ENCODE data around the gene AMMECR1L.
"Not testable (repeated sequence)": the region's sequence is repeated elsewhere in the genome, so short reads cannot be mapped to it uniquely, and the experiment has no call there.

AMMECR1L gene

DNA sequence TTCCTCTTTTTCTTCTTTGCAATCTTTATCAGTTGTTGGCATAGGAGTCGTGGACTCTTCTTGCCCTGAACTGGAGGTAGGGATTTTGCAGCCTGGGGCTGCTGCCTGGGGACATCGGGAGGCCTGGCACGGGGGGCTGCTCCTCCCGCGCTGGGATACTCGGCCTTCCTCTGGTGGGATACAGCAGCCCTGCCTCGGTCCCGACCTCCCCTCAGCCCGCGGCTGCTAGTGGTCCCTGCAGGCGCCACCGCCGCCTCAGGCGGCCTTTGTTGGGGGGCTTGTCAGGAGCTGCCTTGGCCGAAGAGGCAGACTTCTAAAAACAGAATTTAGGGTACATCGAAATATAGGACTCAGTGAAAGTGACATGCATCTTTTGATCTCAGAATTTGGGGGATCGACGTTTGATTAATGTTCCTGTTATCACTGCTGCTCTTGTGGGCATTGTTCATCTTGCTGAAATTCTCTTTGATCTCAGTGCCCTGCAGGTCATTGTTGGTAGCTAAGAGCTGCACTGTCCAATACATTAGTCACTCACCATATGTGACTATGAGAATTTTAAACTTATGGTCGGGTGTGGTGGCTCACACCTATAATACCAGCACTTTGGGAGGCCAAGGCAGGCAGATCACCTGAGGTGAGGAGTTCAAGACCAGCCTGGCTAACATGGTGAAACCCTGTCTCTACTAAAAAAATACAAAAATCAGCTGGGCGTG is 44.1 kb downstream of the AMMECR1L start:
- DNase-seq (ENCODE audit: low spot score): no peak

DNA sequence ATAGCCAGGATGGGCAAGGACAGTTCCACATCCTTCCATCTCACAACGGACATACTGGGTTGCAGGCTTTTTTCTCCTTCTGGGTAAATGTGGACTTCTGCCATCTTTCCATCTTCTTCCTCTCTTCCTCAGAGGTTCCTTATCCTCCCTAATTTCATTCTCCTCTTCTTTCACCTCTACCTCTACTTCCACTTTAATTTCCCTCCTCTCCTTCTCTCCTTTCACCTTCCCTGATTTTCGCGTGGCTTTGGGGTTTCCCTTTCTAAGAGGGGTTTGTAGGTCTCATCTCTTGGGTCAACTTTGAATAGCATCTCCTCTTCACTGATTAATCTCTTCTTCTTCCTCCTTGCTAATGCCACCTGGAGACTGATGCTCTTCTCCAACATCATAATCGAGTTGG is 44.9 kb downstream of the AMMECR1L start:
- DNase-seq (ENCODE audit: low spot score): no peak

DNA sequence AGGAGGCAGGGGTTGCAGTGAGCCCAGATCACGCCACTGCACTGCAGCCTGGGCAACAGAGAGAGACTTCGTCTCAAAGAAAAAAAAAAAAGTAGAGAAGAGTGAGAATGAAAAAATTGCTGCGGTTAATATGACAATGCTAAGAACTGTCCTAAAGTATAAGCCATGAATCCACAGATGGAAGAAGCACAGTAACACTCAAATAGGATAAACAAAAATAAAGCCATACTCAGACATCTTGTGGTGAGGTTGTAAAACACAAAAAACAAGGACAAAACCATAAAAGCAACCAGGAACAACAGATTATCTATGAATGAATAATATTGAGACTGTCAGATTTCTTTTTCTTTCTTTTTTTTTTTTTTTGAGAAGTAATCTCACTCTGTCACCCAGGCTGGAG is 50.8 kb downstream of the AMMECR1L start:
- no peak for DNase-seq (ENCODE audit: low spot score)

DNA sequence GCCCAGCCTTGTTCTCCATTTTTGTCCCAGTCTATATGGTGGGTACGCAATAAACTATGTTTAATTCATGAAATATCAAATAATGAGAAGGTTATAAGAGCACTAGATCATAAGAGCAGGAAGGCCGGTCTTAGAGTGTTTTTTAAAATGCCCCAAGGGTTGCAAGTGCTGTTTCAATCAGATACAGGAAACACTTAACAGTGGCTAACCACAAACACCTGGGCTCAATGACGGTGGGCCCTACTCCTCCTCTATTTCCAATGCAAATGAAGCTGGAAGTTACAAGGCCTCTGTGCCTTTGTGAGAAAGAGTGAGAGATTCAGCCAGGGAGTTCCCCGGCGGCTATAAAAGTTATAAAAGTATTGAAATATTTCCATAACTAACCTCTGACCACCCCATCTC is 55.9 kb downstream of the AMMECR1L start:
- no peak for DNase-seq (ENCODE audit: low spot score)

DNA sequence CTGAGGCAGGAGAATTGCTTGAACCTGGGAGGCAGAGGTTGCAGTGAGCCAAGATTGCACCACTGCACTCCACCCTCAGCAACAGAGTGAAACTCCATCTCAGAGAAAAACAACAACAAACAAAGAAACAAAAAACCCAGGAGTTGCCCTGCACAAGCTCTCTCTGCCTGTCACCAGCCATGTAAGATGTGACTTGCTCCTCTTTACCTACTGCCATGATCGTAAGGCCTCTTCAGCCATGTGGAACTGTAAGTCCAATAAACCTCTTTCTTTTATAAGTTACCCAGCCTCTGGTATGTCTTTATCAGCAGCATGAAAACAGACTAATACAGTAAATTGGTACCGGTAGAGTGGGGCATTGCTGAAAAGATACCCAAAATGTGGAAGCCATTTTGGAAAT is 59.0 kb downstream of the AMMECR1L start:
- not testable (repeated sequence) for DNase-seq (ENCODE audit: low spot score)

DNA sequence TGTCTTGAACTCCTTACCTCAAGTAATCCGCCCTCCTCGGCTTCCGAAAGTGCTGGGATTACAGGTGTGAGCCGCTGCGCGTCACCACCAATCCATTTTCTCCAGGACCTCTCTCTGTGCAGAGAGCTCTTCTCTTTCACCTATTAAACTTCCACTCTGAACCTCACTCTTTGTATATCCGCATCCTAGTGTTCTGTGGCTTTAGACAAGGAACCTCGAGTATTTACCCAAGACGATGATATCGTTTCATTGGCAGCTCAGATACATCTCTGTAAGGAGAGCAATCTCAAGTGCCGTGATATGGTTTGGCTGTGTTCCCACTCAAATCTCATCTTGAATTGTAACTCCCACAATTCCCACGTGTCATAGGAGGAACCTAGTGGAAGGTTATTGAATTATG is 59.7 kb downstream of the AMMECR1L start:
- DNase-seq (ENCODE audit: low spot score): no peak

DNA sequence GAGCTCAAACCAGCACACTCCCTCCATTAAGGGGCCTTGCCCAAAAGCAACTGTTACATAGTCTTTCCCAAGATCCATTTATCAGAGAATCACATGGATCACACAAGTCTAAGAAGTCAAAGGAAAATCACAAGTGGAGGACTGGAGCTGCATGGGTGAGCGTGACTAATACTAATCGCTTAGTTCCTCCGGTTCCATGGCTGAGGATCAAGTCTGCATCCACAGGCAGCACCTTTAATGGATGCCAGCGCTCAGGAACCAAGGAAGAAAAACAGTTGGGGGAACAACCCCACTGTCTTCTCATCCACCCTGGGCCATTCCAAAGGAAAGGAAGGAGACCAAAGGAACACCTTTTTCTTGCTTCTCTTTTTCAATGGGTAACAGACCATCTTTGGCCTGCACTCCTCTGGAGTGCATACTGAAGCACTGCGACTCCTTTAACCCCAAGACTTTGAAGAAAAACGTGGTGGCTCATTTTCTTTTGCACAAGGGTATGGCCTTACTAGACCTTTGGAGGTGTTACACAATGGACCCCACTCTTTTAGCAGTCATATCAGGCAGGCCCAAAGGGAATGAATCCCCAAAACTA is 65.6 kb downstream of the AMMECR1L start:
- no peak for DNase-seq (ENCODE audit: low spot score)

DNA sequence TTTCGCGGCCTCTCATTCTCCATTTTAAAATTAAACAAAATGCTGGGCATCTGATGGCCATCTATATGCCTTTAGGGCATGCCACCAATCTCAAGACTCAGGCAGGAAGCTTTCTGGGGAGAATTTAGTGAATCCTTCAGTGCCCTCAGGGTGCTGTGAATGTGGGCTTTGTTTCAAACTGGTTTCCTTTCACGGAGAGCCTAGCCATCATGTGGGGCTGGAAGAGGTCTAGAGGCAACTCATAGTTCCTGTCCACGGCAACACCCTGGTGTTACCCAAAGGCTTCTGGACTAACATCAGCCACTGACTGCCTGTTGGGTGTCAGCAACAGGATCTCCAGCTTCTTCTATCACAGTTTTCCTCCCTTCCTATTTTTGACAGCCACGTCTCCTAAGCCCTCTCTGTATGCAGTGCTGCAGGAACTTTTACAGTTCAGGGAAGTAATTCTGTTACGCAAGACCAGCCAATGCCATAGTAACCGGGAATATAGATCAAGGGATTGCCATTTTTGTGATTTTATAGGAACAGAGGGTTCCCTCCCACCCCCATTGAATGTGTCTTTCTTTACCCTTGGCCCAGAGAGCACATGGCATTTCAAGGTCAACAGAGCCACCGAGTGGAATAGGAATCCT is 66.8 kb downstream of the AMMECR1L start:
- DNase-seq (ENCODE audit: low spot score): no peak

DNA sequence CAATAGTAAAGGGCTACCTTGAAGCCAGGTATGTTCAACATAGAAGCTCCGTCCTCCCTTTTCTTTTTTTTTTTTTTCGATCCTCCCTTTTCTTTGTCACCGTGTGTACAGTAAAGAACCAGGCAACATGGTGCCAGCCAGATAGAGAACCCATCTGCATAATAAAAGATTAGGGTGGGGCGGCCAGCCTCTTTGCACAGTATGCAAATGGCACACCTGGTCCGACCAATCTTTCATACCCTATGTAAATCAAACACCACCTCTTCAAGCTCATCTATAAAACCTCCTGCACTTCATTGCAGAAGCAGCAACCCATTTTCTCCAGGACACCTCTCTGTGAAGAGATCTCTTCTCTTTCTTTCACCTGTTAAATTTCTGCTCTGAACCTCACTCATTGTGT is 67.5 kb downstream of the AMMECR1L start:
- no peak for DNase-seq (ENCODE audit: low spot score)

DNA sequence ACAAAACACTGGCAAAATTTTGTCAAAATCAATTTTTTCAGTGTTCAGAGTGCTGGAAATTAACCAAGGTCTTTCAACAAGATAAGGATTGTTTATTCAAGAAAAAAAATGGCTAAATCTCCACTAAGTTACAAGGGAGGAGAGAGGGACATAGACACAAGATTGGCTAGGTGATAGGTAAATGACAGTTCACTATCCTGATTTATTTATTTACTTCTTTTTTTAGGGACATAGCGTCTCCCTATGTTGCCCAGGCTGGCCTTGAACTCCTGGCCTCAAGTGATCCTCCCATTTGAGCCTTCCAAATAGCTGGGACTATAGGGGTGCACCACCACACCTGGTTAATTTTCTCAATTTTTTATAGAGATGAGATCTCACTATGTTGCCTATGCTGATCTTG is 71.1 kb downstream of the AMMECR1L start:
- DNase-seq (ENCODE audit: low spot score): no peak

DNA sequence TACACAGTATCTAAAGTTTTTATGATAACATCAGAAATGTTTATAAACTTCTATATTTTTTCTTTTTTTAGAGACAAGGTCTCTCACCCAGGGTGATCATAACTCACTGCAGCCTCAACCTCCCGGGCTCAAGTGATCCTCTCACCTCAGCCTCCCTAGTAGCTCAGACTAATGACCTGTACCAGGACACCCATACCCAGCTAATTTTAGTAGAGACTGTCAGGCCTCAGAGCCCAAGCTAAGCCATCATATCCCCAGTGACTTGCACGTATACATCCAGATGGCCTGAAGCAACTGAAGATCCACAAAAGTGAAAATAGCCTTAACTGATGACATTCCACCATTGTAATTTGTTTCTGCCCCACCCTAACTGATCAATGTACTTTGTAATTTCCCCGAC is 73.3 kb downstream of the AMMECR1L start:
- DNase-seq (ENCODE audit: low spot score): not testable (repeated sequence)
